Measurements from ENCODE around the gene TBC1D3L.
"Not testable (repeated sequence)": the region's sequence is repeated elsewhere in the genome, so short reads cannot be mapped to it uniquely, and the experiment has no call there.

Gene TBC1D3L

DNA sequence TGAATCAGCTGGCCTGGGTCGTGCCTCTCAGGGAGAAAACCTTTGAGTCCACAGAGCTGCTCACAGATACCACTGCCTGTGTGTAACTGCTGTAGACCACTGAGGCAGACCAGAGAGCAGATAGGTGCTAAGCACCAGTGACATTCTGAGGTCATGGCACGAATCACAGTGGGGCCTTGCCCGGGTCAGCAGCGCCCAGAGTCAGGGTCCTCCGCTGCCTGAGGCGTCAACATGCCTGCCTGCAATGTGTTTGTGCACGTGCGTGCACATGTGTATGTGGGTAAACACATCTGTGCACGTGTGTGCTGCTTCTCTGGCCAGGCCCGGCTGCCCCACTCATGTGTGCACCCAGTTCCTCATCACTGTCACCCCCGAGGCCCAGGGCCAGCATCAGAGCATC is at the start of gene TBC1D3L:
TSS of gene TBC1D3L (minus strand) at position 101 of the 400 bp plus-strand sequence. CDS start 1,540 bp downstream, outside the sequence.
- not testable (repeated sequence) for DNase-seq

DNA sequence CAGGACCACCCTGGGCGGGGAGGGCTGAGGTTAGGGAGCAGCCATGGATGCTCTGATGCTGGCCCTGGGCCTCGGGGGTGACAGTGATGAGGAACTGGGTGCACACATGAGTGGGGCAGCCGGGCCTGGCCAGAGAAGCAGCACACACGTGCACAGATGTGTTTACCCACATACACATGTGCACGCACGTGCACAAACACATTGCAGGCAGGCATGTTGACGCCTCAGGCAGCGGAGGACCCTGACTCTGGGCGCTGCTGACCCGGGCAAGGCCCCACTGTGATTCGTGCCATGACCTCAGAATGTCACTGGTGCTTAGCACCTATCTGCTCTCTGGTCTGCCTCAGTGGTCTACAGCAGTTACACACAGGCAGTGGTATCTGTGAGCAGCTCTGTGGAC is 14.8 kb upstream of the TBC1D3L start, which contains the start of gene TBC1D3D:
TSS of gene TBC1D3D (plus strand) at position 301 of the 400 bp plus-strand sequence. CDS start 1,585 bp downstream, outside the sequence.
- DNase-seq, result not testable (repeated sequence)
